PC-9 (cell line): ENCODE data around the gene IL23R. TPM values are rescaled to one million over a fixed set of nuclear protein-coding genes. Genes with fewer than 3 reads are reported as not detected.

Experiments
- BruUV-seq: library from RNA; stranded (reverse); fragments of 400-500 nt; replicated peaks from 2 replicates; lab custom pipeline; 2021; lab: Mats Ljungman, UMichigan
- CTCF ChIA-PET: fragments of 300-600 bp; sonication (Branson Sonifier 250); formaldehyde crosslinking; loops from one replicate; lab custom pipeline; 2022; ENCODE audit warnings: antibody characterized with exemption; lab: Charles Lee
- POLR2A ChIA-PET: fragments of 300-600 bp; sonication (Branson Sonifier 250); formaldehyde crosslinking; loops from one replicate; lab custom pipeline; 2022; ENCODE audit warnings: antibody characterized with exemption; ENCODE audit not compliant: unreplicated experiment; lab: Charles Lee
- DNase-seq, 2 experiments: peaks; one replicate each; pipeline versions ENCODE4 v3.0.0 to v3.0.0-alpha.2; 2015 to 2022; ENCODE audit warnings: mixed read lengths in 1 of 2
- H2AFZ ChIP-seq: fragments of 200-600 bp; sonication (generic); 2 replicates; pipeline ENCODE4 v1.8.1; 2017; ENCODE audit warnings: antibody characterized with exemption
- H3F3A ChIP-seq: fragments of 200-600 bp; sonication (generic); 2 replicates; pipeline ENCODE4 v1.8.1; 2017; ENCODE audit warnings: antibody characterized with exemption, mild to moderate bottlenecking, low read depth; ENCODE audit not compliant: insufficient read depth
- H3K27ac ChIP-seq: fragments of 200-600 bp; sonication (generic); 2 replicates; pipeline ENCODE4 v1.6.1; 2016; ENCODE audit warnings: mixed run types
- H3K27me3 ChIP-seq: fragments of 200-600 bp; sonication (generic); 2 replicates; pipeline ENCODE4 v1.6.1; 2016; ENCODE audit warnings: low read depth, mixed run types; ENCODE audit not compliant: insufficient read depth
- H3K36me3 ChIP-seq: fragments of 200-600 bp; sonication (generic); 2 replicates; pipeline ENCODE4 v1.6.1; 2016; ENCODE audit warnings: low read depth, mixed run types
- H3K4me1 ChIP-seq: fragments of 200-600 bp; sonication (generic); replicated peaks from 2 replicates; pipeline ENCODE4 v1.6.1; 2016; ENCODE audit warnings: mixed run types; ENCODE audit not compliant: insufficient read depth
- H3K4me2 ChIP-seq: fragments of 200-600 bp; sonication (generic); 2 replicates; pipeline ENCODE4 v1.6.1; 2017; ENCODE audit warnings: mixed run types
- H3K4me3 ChIP-seq: fragments of 200-600 bp; sonication (generic); 2 replicates; pipeline ENCODE4 v1.6.1; 2016; ENCODE audit warnings: mixed run types
- H3K79me2 ChIP-seq: fragments of 200-600 bp; sonication (generic); 2 replicates; pipeline ENCODE4 v1.6.1; 2017; ENCODE audit warnings: low read depth, mixed run types
- H3K9me2 ChIP-seq: fragments of 200-600 bp; sonication (generic); 2 replicates; pipeline ENCODE4 v1.8.1; 2017; ENCODE audit warnings: mild to moderate bottlenecking; ENCODE audit not compliant: insufficient read depth
- H3K9me3 ChIP-seq: fragments of 200-600 bp; sonication (generic); 2 replicates; pipeline ENCODE4 v1.8.1; 2016; ENCODE audit warnings: low read depth; ENCODE audit not compliant: insufficient read depth
- H4K20me1 ChIP-seq: fragments of 200-600 bp; sonication (generic); 2 replicates; pipeline ENCODE4 v1.8.1; 2017; ENCODE audit not compliant: insufficient read depth
- CTCF ChIP-seq: fragments of 200-600 bp; sonication (generic); conservative IDR thresholded peaks from 2 replicates; pipeline ENCODE4 v1.6.1; 2017; ENCODE audit warnings: mixed run types, antibody characterized with exemption, mild to moderate bottlenecking, moderate library complexity
- EZH2 ChIP-seq: fragments of 200-600 bp; sonication (generic); IDR thresholded peaks from 2 replicates; pipeline ENCODE4 v1.8.0; 2017; ENCODE audit warnings: antibody characterized with exemption, low read depth
- intact Hi-C: fragments of 100-400 bp; cut with micrococcal nuclease; formaldehyde crosslinking; loops from one replicate; pipeline ENCODE4 v1.10.0; 2022; ENCODE audit not compliant: unreplicated experiment
- total RNA-seq: library from RNA; stranded (reverse); gene quantifications from 2 replicates; pipeline ENCODE4 v1.2.3, GENCODE V29; 2021

The IL23R gene
- total RNA-seq, 1 experiment from 2014 or later: not detected

- ChIA-PET CTCF (interaction anchor here (0.7 to 1.0 kb wide), 3 partner anchors 48 to 214 kb away, joined by 3 read pairs; no protein-coding TSS in a partner anchor), POLR2A (no interaction called here)
- no peak for DNase-seq
These were observed 43.3 kb downstream of the IL23R start for GRCh38 chr1:67209521-67209920.

GRCh38 chr1:67211589-67212563, 45.6 kb downstream of the IL23R start:
- Histone ChIP-seq H3K4me3 (no peak overlapping the region), H2AFZ (no peak overlapping the region), H3K27ac (no peak overlapping the region), H3K4me2 (no peak overlapping the region), H3K79me2 (no peaks in the 10 kb centered on the region), H3K9me2 (no peaks in the 10 kb centered on the region), H3K36me3 (no peaks in the 10 kb centered on the region), H3K9me3 (no peaks in the 10 kb centered on the region), H3K4me1 (no peaks in the 10 kb centered on the region), H4K20me1 (no peaks in the 10 kb centered on the region), H3K27me3 (no peaks in the 10 kb centered on the region), H3F3A (no peaks in the 10 kb centered on the region)
- TF ChIP-seq CTCF (peak; percentile 77), EZH2 (no peak)
- ChIA-PET POLR2A (interaction anchor here (0.5 to 0.6 kb wide), 5 partner anchors 64 to 679 kb away, joined by 3 to 4 read pairs (median 4); no protein-coding TSS in a partner anchor), CTCF (interaction anchor here (0.5 to 1.6 kb wide), 11 partner anchors 26 to 1225 kb away, joined by 3 to 12 read pairs (median 5); no protein-coding TSS in a partner anchor)
- intact Hi-C loops: loop anchor here (1.0 to 10.0 kb wide), 3 partner anchors 157 to 445 kb away; partner anchors contain the start of gene SLC35D1
- peak in 1 of 2 experiments; percentile 21 for DNase-seq
- BruUV-seq: no TSS peak

More at GRCh38 chr1:67209521-67209920, 43.3 kb downstream of the IL23R start:
- no peak overlapping the region for H3K27ac ChIP-seq
- no peaks in the 10 kb centered on the region for H3K27me3 ChIP-seq
- H3K4me3 ChIP-seq: no peak overlapping the region
- H3K79me2 ChIP-seq: no peaks in the 10 kb centered on the region
- intact Hi-C loops: no loop called here
- no peaks in the 10 kb centered on the region for H3K9me3 ChIP-seq
- no peaks in the 10 kb centered on the region for H3K36me3 ChIP-seq
- H3K9me2 ChIP-seq: no peaks in the 10 kb centered on the region
- no peak for TF ChIP-seq EZH2
- TF ChIP-seq CTCF: no peak
- H2AFZ ChIP-seq: no peak overlapping the region
- no peaks in the 10 kb centered on the region for H4K20me1 ChIP-seq
- no peaks in the 10 kb centered on the region for H3K4me1 ChIP-seq
- H3K4me2 ChIP-seq: no peak overlapping the region
- no TSS peak for BruUV-seq
- no peaks in the 10 kb centered on the region for H3F3A ChIP-seq

GRCh38 chr1:67213164-67213563, 46.9 kb downstream of the IL23R start:
- no TSS peak for BruUV-seq
- Histone ChIP-seq H3K9me2 (no peaks in the 10 kb centered on the region), H3K4me1 (no peaks in the 10 kb centered on the region), H3F3A (no peaks in the 10 kb centered on the region), H3K4me2 (no peak overlapping the region), H3K27me3 (no peaks in the 10 kb centered on the region), H3K27ac (no peak overlapping the region), H3K9me3 (no peaks in the 10 kb centered on the region), H4K20me1 (no peaks in the 10 kb centered on the region), H3K36me3 (no peaks in the 10 kb centered on the region), H3K79me2 (no peaks in the 10 kb centered on the region), H2AFZ (no peak overlapping the region), H3K4me3 (no peak overlapping the region)
- TF ChIP-seq EZH2: no peak
- TF ChIP-seq CTCF: peak; percentile 59
- POLR2A ChIA-PET: no interaction called here
- intact Hi-C loops: loop anchor here (1.0 to 10.0 kb wide), 3 partner anchors 158 to 446 kb away; partner anchors contain the start of gene SLC35D1
- DNase-seq: no peak
- CTCF ChIA-PET: interaction anchor here (0.6 to 2.1 kb wide), 8 partner anchors 22 to 448 kb away, joined by 3 to 7 read pairs (median 4); no protein-coding TSS in a partner anchor
